ES-I3 (cell line): ENCODE measurements around the gene HCN2.
"Not testable (repeated sequence)": the region's sequence is repeated elsewhere in the genome, so short reads cannot be mapped to it uniquely, and the experiment has no call there.

Experiments used
- H3K36me3 ChIP-seq: 2 replicates; pipeline ENCODE4 v1.6.1; 2013; ENCODE audit warnings: mild to moderate bottlenecking, low read length, control low read depth, moderate library complexity; ENCODE audit not compliant: insufficient read depth
- H3K4me1 ChIP-seq: 2 replicates; pipeline ENCODE4 v1.6.1; 2013; ENCODE audit warnings: mild to moderate bottlenecking, control low read depth, low read length; ENCODE audit not compliant: insufficient read depth
- H3K9ac ChIP-seq: 2 replicates; pipeline ENCODE4 v1.6.1; 2013; ENCODE audit warnings: low read depth, mild to moderate bottlenecking, low read length, moderate library complexity
- H3K9me3 ChIP-seq: 2 replicates; pipeline ENCODE4 v1.6.1; 2013; ENCODE audit warnings: mild to moderate bottlenecking, low read length, moderate library complexity; ENCODE audit not compliant: control insufficient read depth, insufficient read depth

HCN2 gene

GRCh38 chr19:611481-611868 is 21.8 kb downstream of the HCN2 start:
- H3K4me1 ChIP-seq, result 0 out of 2 replicates have a peak, but pooled peaks cover 8% of the 10 kb centered on the region
- H3K36me3 ChIP-seq, result peaks cover 3% of the 10 kb centered on the region; the same call in 1 of the 2 replicates
- peak overlapping the region; percentile 50; the same call in 1 of the 2 replicates for H3K9ac ChIP-seq
- H3K9me3 ChIP-seq, result no peaks in the 10 kb centered on the region

GRCh38 chr19:612941-613340 is 23.3 kb downstream of the HCN2 start:
- Histone ChIP-seq H3K9ac (no peak overlapping the region), H3K9me3 (no peaks in the 10 kb centered on the region), H3K4me1 (0 out of 2 replicates have a peak, but pooled peaks cover 8% of the 10 kb centered on the region), H3K36me3 (peaks cover 3% of the 10 kb centered on the region; the same call in 1 of the 2 replicates)

GRCh38 chr19:613732-614567 is 24.3 kb downstream of the HCN2 start:
- Histone ChIP-seq H3K9ac (no peak overlapping the region), H3K9me3 (no peaks in the 10 kb centered on the region), H3K36me3 (peaks cover 3% of the 10 kb centered on the region; the same call in 1 of the 2 replicates), H3K4me1 (0 out of 2 replicates have a peak, but pooled peaks cover 8% of the 10 kb centered on the region)

GRCh38 chr19:615619-616018 is 25.9 kb downstream of the HCN2 start:
- Histone ChIP-seq H3K9me3 (no peaks in the 10 kb centered on the region), H3K36me3 (peaks cover 3% of the 10 kb centered on the region; the same call in 1 of the 2 replicates), H3K4me1 (0 out of 2 replicates have a peak, but pooled peaks cover 8% of the 10 kb centered on the region), H3K9ac (no peak overlapping the region)

- 0 out of 2 replicates have a peak, but pooled peaks cover 3% of the 10 kb centered on the region for H3K4me1 ChIP-seq
- H3K36me3 ChIP-seq, result peaks cover 3% of the 10 kb centered on the region; the same call in 1 of the 2 replicates
- no peak overlapping the region for H3K9ac ChIP-seq
- H3K9me3 ChIP-seq, result no peaks in the 10 kb centered on the region
Observed at GRCh38 chr19:616062-616700, 26.5 kb downstream of the HCN2 start.

GRCh38 chr19:616747-617526 is 27.3 kb downstream of the HCN2 start:
- Histone ChIP-seq H3K36me3 (peaks cover 3% of the 10 kb centered on the region; the same call in 1 of the 2 replicates), H3K9ac (no peak overlapping the region), H3K4me1 (no peaks in the 10 kb centered on the region), H3K9me3 (no peaks in the 10 kb centered on the region)

- peaks cover 3% of the 10 kb centered on the region; the same call in 1 of the 2 replicates for H3K36me3 ChIP-seq
- H3K9ac ChIP-seq, result no peak overlapping the region
- no peaks in the 10 kb centered on the region for H3K4me1 ChIP-seq
- H3K9me3 ChIP-seq, result no peaks in the 10 kb centered on the region
Observed at GRCh38 chr19:617551-618246, 28.0 kb downstream of the HCN2 start.

GRCh38 chr19:618247-618619 is 28.6 kb downstream of the HCN2 start:
- no peaks in the 10 kb centered on the region for H3K9me3 ChIP-seq
- H3K9ac ChIP-seq, result no peak overlapping the region
- peaks cover 3% of the 10 kb centered on the region; the same call in 1 of the 2 replicates for H3K36me3 ChIP-seq
- no peaks in the 10 kb centered on the region for H3K4me1 ChIP-seq

- peaks cover 3% of the 10 kb centered on the region; the same call in 1 of the 2 replicates for H3K36me3 ChIP-seq
Observed at GRCh38 chr19:618674-619285, 29.1 kb downstream of the HCN2 start.

GRCh38 chr19:619286-620002 is 29.8 kb downstream of the HCN2 start:
- Histone ChIP-seq H3K9ac (no peak overlapping the region), H3K4me1 (no peaks in the 10 kb centered on the region), H3K9me3 (no peaks in the 10 kb centered on the region), H3K36me3 (peaks cover 3% of the 10 kb centered on the region; the same call in 1 of the 2 replicates)

More at GRCh38 chr19:618674-619285, 29.1 kb downstream of the HCN2 start:
- H3K4me1 ChIP-seq, result no peaks in the 10 kb centered on the region
- no peak overlapping the region for H3K9ac ChIP-seq
- no peaks in the 10 kb centered on the region for H3K9me3 ChIP-seq

GRCh38 chr19:620166-620862 is 30.6 kb downstream of the HCN2 start:
- H3K36me3 ChIP-seq, result no peaks in the 10 kb centered on the region; the same call in 1 of the 2 replicates
- H3K9ac ChIP-seq, result no peak overlapping the region
- H3K9me3 ChIP-seq, result no peaks in the 10 kb centered on the region
- no peaks in the 10 kb centered on the region for H3K4me1 ChIP-seq

- not testable (repeated sequence) for H3K9ac ChIP-seq, H3K36me3 ChIP-seq, H3K9me3 ChIP-seq, H3K4me1 ChIP-seq
Observed at GRCh38 chr19:621191-621590, 31.5 kb downstream of the HCN2 start.
